GM18526 (cell line): ENCODE results near the gene MPEG1.
A peak's percentile ranks its signal among the peaks of the same experiment; 100 is the strongest.

Experiments used
- POLR2A ChIP-seq: IDR thresholded peaks from 3 replicates; pipeline ENCODE4 v1.6.1; 2011; ENCODE audit not compliant: insufficient read length; ENCODE audit errors: extremely low read depth

The MPEG1 gene

GRCh38 chr11:59212744-59213631 is at the start of gene MPEG1:
MPEG1 (minus strand) TSS chr11:59212927; CDS start chr11:59212865, 62 bp downstream.
- peak; percentile 6 for TF ChIP-seq POLR2A

- no peak for TF ChIP-seq POLR2A
Observed at GRCh38 chr11:59262177-59262818, 49.6 kb upstream of the MPEG1 start.

GRCh38 chr11:59261150-59261549 is 48.4 kb upstream of the MPEG1 start:
- no peak for TF ChIP-seq POLR2A

GRCh38 chr11:59259867-59260475 is 47.2 kb upstream of the MPEG1 start:
- no peak for TF ChIP-seq POLR2A

GRCh38 chr11:59259047-59259446 is 46.3 kb upstream of the MPEG1 start:
- no peak for TF ChIP-seq POLR2A

GRCh38 chr11:59255281-59255680 is 42.6 kb upstream of the MPEG1 start:
- no peak for TF ChIP-seq POLR2A

GRCh38 chr11:59254286-59254685 is 41.6 kb upstream of the MPEG1 start:
- TF ChIP-seq POLR2A = no peak

- TF ChIP-seq POLR2A = no peak
Observed at GRCh38 chr11:59253001-59253400, 40.3 kb upstream of the MPEG1 start.

GRCh38 chr11:59249535-59249934 is 36.8 kb upstream of the MPEG1 start:
- TF ChIP-seq POLR2A = no peak

GRCh38 chr11:59247531-59248227 is 35.0 kb upstream of the MPEG1 start:
- no peak for TF ChIP-seq POLR2A

- no peak for TF ChIP-seq POLR2A
Observed at GRCh38 chr11:59243633-59244032, 30.9 kb upstream of the MPEG1 start.

- no peak for TF ChIP-seq POLR2A
Observed at GRCh38 chr11:59240322-59240721, 27.6 kb upstream of the MPEG1 start.

- no peak for TF ChIP-seq POLR2A
Observed at GRCh38 chr11:59226396-59226795, 13.7 kb upstream of the MPEG1 start.

- no peak for TF ChIP-seq POLR2A
Observed at GRCh38 chr11:59225017-59225416, 12.3 kb upstream of the MPEG1 start.

GRCh38 chr11:59224351-59224928 is 11.7 kb upstream of the MPEG1 start:
- no peak for TF ChIP-seq POLR2A
